ENCODE measurements around the gene FARP2.

GRCh38 chr2:241390301-241391206 lies 34.5 kb downstream of the FARP2 start:
- TF ChIP-seq, protein P1, sequence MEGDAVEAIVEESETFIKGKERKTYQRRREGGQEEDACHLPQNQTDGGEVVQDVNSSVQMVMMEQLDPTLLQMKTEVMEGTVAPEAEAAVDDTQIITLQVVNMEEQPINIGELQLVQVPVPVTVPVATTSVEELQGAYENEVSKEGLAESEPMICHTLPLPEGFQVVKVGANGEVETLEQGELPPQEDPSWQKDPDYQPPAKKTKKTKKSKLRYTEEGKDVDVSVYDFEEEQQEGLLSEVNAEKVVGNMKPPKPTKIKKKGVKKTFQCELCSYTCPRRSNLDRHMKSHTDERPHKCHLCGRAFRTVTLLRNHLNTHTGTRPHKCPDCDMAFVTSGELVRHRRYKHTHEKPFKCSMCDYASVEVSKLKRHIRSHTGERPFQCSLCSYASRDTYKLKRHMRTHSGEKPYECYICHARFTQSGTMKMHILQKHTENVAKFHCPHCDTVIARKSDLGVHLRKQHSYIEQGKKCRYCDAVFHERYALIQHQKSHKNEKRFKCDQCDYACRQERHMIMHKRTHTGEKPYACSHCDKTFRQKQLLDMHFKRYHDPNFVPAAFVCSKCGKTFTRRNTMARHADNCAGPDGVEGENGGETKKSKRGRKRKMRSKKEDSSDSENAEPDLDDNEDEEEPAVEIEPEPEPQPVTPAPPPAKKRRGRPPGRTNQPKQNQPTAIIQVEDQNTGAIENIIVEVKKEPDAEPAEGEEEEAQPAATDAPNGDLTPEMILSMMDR (IDR thresholded peaks at IDR 0.05), result no peak
- TF ChIP-seq POLR2A (IDR thresholded peaks at IDR 0.05), result no peak
